Middle frontal gyrus (tissue), 1 donor: Measurements from ENCODE around the gene EHBP1L1.

Experiments
- DNase-seq: peaks from one replicate; pipeline ENCODE4 v3.0.0-alpha.2; 2015; ENCODE audit warnings: low spot score; ENCODE audit errors: extremely low spot score

EHBP1L1 gene

GRCh38 chr11:65613091-65613928 is 37.5 kb downstream of the EHBP1L1 start:
- DNase-seq, result no peak

- DNase-seq, result peak; percentile 100
Measured at GRCh38 chr11:65615229-65615949, 39.5 kb downstream of the EHBP1L1 start, which contains the start of gene PCNX3. PCNX3 (plus strand) TSS chr11:65615776; CDS start chr11:65616312, 536 bp downstream.

- DNase-seq, result no peak
Measured at GRCh38 chr11:65615950-65616574, 40.2 kb downstream of the EHBP1L1 start.

DNA sequence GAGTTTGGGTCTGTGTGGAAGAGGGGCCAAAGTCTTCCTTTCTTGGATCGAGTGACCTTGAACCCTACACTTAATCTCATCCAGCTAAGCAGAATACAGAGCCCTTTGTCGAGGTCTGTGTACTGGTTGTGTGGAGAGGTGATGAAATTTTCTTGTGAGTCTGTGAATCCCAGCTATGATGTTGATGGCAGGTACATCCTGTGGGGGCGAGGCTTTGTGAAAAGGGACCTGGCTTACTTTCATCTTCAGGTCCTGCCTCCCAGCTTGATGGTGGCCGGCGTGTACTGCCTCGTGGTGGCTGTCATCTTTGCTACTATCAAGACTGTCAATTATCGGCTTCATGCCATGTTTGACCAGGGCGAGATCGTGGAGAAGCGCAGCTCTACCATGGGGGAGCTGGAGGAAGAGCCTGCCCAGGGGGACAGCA is 40.7 kb downstream of the EHBP1L1 start:
- DNase-seq, result no peak

- DNase-seq, result no peak
Measured at GRCh38 chr11:65617136-65617850, 41.4 kb downstream of the EHBP1L1 start.

- no peak for DNase-seq
Measured at GRCh38 chr11:65617990-65618751, 42.3 kb downstream of the EHBP1L1 start.

GRCh38 chr11:65618763-65619162 is 42.9 kb downstream of the EHBP1L1 start:
- DNase-seq, result no peak

GRCh38 chr11:65619281-65619928 is 43.6 kb downstream of the EHBP1L1 start:
- DNase-seq, result no peak

DNA sequence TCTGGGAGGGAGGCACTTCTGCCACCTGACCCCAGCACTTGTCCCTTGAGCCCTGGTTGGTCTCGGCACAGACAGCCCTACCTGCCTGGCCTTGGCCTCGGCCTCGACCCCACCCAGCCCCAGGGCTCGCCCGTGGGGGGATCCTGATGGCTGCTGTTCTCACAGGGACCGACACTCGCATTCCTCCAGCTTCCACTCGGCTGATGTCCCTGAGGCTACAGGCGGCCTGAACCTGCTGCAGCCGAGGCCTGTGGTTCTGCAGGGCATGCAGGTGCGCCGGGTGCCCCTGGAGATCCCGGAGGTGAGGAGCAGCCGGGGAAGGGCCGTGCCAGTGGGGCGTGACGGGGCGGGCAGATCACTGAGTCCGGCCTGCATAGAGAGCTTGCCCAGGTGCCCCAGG is 44.8 kb downstream of the EHBP1L1 start:
- no peak for DNase-seq

DNA sequence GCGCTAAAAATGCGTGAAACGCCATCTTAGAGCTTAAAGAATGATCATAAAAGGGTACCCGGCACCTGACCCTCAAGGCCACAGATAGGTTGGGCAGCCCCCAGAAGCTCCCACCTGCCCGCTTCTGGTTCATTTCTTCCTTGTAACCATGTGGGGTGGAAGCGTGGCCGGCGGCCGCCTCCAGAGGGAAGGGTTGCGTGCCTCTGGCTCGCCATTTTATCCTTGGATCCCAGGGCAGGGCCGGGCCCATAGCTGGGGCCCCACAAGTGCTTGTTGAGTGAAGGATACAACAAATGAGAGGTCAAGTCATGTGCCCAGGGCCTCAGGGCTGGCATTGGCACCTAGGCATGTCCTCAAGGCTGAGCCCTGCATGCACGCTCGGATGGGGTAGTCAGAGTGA is 45.6 kb downstream of the EHBP1L1 start:
- DNase-seq, result no peak

GRCh38 chr11:65622011-65622410 is 46.2 kb downstream of the EHBP1L1 start:
- DNase-seq, result no peak

DNA sequence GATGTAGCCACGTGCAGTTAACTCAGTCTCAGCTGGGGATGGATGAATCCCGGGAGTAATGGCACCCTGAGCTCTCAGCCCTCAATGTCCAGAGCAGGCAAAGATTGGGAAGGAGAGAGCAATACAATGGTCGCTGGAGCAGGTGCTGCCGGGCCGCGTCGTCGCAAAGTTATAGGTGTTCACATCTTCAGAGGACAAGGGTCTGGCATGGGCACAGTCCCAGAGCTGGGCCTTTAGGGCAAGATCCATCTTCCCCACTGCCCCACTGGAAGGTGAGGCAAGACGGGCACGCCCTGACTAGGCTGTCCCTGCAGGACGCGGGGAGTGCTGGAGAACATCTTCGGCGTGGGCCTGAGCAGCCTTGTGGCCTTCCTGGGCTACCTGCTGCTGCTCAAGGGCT is 47.3 kb downstream of the EHBP1L1 start:
- no peak for DNase-seq

DNA sequence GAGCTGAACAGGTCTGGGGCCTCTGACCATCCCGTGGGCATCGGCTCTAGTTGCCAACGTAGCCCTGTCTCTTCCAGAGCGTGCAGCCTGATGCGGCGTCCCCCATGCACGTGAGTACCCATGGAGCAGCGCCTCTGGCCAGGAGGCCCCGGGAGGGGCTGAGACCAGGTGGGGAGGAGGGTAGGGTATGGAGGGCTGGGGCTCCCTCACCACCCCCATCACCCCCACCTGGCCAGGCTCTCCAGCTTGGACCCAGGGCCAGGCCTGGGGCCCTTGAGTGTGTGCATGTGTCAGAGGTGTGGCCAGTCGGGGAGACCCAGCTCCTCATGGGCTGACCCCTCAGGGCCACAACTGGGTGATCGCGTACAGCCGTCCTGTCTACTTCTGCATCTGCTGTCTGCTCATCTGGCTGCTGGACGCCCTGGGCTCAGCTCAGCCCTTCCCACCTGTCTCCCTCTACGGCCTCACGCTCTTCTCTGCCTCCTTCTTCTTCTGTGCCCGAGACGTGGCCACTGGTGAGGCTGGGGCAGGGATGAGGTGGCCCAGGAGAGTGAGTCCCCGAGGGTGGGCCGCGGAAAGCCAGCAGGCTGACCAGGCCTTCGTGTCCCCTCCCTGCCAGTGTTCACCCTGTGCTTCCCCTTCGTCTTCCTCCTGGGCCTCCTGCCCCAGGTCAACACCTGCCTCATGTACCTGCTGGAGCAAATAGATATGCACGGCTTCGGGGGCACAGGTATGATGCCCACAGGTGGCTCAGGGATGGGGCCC is 48.2 kb downstream of the EHBP1L1 start:
- DNase-seq, result no peak

DNA sequence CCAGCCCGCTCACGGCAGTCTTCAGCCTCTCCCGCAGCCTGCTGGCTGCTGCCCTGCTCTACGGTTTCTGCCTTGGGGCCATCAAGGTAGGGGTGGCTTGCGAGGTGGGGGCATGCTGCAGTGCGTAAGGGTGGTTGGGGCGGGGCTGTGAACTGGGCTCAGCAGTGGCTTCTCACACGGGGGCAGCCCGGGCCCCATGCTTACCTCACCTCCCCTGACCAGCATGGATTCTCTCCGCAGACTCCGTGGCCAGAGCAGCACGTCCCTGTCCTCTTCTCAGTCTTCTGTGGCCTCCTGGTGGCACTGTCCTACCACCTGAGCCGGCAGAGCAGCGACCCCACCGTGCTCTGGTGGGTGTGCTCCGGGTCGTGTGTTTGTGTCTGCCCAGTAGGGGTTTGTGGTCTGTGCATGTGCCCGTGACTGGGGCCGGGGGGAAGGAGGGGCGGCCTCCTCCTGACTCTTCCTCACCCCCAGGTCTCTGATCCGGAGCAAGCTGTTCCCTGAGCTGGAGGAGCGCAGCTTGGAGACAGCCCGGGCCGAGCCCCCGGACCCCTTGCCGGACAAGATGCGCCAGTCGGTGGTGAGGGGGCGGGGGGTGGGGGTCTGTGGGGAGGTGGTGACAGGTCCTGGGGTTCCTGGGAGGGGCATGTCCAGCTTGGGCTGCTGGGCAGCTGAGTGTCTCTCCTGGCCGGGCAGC is 49.2 kb downstream of the EHBP1L1 start:
- DNase-seq, result no peak

GRCh38 chr11:65625628-65626342 is 49.9 kb downstream of the EHBP1L1 start:
- DNase-seq, result no peak

DNA sequence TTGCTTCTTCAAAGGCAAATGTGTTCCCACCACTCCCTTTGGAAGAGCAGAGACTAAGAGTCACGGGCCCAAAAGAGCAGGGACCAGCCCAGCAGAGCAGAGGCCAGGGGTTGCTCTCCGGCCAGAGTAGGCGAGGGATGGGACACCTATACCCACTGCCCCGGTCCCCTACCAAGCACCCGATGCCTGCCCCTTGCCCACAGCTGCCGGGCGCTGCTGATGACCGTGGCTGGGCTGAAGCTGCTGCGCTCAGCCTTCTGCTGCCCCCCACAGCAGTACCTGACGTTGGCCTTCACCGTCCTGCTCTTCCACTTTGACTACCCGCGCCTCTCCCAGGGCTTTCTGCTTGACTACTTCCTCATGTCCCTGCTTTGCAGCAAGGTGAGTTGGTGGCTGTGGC is 51.3 kb downstream of the EHBP1L1 start:
- no peak for DNase-seq

DNA sequence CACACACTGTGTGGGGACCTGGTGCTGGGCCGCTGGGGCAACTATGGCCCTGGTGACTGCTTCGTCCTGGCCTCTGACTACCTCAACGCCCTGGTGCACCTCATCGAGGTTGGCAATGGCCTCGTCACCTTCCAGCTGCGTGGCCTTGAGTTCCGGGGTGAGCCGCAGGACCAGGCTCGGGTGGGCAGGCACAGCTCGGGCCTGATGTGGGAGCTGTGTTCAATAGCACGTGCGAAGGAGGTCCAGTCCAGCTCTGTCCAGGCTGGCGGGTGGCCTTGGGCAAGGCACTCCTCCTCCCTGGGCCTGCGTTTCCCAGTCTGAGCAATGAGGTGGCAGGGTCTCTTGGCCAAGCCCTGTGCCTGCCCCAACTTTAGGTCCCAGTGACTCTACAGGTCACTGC is 53.7 kb downstream of the EHBP1L1 start:
- no peak for DNase-seq

DNA sequence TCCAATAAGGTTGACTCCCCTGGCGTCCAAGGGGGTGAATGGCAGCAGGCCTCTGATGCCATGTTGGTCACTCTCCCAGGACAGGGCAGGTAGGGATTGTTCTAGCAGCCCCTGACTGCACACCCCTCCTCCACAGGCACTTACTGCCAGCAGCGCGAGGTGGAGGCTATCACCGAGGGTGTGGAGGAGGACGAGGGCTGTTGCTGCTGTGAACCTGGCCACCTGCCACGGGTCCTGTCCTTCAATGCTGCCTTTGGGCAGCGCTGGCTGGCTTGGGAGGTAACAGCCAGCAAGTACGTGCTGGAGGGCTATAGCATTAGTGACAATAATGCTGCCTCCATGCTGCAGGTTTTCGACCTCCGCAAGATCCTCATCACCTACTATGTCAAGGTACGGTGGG is 54.4 kb downstream of the EHBP1L1 start:
- DNase-seq, result no peak
